ENCODE data around the gene FOXJ2. TPM values are rescaled to one million over a fixed set of nuclear protein-coding genes. Genes with fewer than 3 reads are reported as not detected.
A peak's percentile ranks its signal among the peaks of the same experiment; 100 is the strongest.

FOXJ2 gene
- polyA plus RNA-seq, 1 of the 3 experiments (the other 2 are of a cell fraction) = 3.4 TPM

DNA sequence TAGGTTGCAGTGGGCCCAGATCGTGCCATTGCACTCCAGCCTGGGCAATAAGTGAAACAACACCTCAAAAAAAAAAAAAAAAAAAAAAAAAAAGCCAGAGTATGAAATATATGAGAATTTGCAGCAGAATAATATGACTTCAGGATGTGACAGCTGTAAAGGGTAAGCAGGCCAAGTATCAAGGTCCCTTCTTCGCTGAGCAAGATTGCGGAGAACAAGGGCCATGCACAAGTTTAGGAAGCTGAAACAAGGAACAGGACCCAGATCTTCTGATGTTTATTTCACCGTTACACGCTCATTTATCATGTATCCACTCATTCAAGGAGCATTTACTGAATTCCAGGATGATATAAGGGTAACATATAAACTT lies 659 bp upstream of the FOXJ2 start:
- POLR2A ChIA-PET = no interaction called here
- Histone ChIP-seq H3K9me2 (no peaks in the 10 kb centered on the region), H3K27me3 (ENCODE audit: insufficient read depth) (no peaks in the 10 kb centered on the region), H3K79me2 (ENCODE audit: insufficient read depth) (peaks cover 37% of the 10 kb centered on the region), H3K9me3 (no peaks in the 10 kb centered on the region), H3K4me2 (peak overlapping the region; percentile 91), H3F3A (replicated peaks; ENCODE audit: insufficient read depth) (peaks cover 23% of the 10 kb centered on the region), H3K27ac (ENCODE audit: low read depth in 2 of 2, low read length in 1 of 2) (peak overlapping the region in 1 of 2 experiments; percentile 46; a peak in 1 of 4 replicates), H3K4me3 (ENCODE audit: low read depth in 2 of 2, low read length in 1 of 2) (peak overlapping the region; percentile 85 to 89), H3K36me3 (replicated peaks in 1 of 2; ENCODE audit: control insufficient read depth in 1 of 2, insufficient read depth in 2 of 2, low read length in 1 of 2) (no peaks in the 10 kb centered on the region), H3K4me1 (ENCODE audit: control insufficient read depth in 1 of 2, insufficient read depth in 2 of 2, low read depth in 1 of 2, low read length in 1 of 2) (peaks cover 16 to 25% of the 10 kb centered on the region in 2 experiments; a peak in 3 of 4 replicates), H4K20me1 (ENCODE audit: insufficient read depth) (peaks cover 15% of the 10 kb centered on the region), H3K9ac (peak overlapping the region; percentile 90; the same call in 1 of the 2 replicates), H2AFZ (ENCODE audit: low read depth) (peak overlapping the region; percentile 94)
- no peak for TF ChIP-seq EP300 (IDR thresholded peaks at IDR 0.05; ENCODE audit: borderline replicate concordance in 1 of 2, low read depth in 1 of 2, low read length in 1 of 2)
- no peak for TF ChIP-seq NFIC (IDR thresholded peaks at IDR 0.05; ENCODE audit: borderline replicate concordance)
- TF ChIP-seq SIN3A (IDR thresholded peaks at IDR 0.05; ENCODE audit: borderline replicate concordance, low read depth, low read length) = no peak
- TF ChIP-seq MEF2A (IDR thresholded peaks at IDR 0.05; ENCODE audit: borderline replicate concordance, low read depth) = no peak
- TF ChIP-seq, protein P1, sequence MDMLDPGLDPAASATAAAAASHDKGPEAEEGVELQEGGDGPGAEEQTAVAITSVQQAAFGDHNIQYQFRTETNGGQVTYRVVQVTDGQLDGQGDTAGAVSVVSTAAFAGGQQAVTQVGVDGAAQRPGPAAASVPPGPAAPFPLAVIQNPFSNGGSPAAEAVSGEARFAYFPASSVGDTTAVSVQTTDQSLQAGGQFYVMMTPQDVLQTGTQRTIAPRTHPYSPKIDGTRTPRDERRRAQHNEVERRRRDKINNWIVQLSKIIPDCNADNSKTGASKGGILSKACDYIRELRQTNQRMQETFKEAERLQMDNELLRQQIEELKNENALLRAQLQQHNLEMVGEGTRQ (IDR thresholded peaks at IDR 0.05; ENCODE audit: borderline replicate concordance, low read depth, low read length) = no peak
- no peak for TF ChIP-seq SMC3 (IDR thresholded peaks at IDR 0.05; ENCODE audit: low read depth, low read length)
- no peak for TF ChIP-seq RCOR1 (IDR thresholded peaks at IDR 0.05; ENCODE audit: low read length)
- TF ChIP-seq FOXJ3 (CRISPR knock-in tag; IDR thresholded peaks at IDR 0.05) = no peak
- no peak for TF ChIP-seq ELF1 (IDR thresholded peaks at IDR 0.05)
- no peak for TF ChIP-seq FOXM1 (IDR thresholded peaks at IDR 0.05; ENCODE audit: low read depth)
- no peak for TF ChIP-seq POLR2AphosphoS5 (IDR thresholded peaks at IDR 0.05; ENCODE audit: low read depth, low read length)
- TF ChIP-seq MXI1 (IDR thresholded peaks at IDR 0.05; ENCODE audit: low read depth, low read length) = no peak
- TF ChIP-seq, protein P2, sequence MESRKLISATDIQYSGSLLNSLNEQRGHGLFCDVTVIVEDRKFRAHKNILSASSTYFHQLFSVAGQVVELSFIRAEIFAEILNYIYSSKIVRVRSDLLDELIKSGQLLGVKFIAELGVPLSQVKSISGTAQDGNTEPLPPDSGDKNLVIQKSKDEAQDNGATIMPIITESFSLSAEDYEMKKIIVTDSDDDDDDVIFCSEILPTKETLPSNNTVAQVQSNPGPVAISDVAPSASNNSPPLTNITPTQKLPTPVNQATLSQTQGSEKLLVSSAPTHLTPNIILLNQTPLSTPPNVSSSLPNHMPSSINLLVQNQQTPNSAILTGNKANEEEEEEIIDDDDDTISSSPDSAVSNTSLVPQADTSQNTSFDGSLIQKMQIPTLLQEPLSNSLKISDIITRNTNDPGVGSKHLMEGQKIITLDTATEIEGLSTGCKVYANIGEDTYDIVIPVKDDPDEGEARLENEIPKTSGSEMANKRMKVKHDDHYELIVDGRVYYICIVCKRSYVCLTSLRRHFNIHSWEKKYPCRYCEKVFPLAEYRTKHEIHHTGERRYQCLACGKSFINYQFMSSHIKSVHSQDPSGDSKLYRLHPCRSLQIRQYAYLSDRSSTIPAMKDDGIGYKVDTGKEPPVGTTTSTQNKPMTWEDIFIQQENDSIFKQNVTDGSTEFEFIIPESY (IDR thresholded peaks at IDR 0.05; ENCODE audit: borderline replicate concordance, low read depth) = no peak
- TF ChIP-seq FOSL2 (IDR thresholded peaks at IDR 0.05; ENCODE audit: borderline replicate concordance, low read depth) = no peak
- TF ChIP-seq GATA2 (CRISPR knock-in tag; IDR thresholded peaks at IDR 0.05) = no peak
- no peak for TF ChIP-seq RXRA (IDR thresholded peaks at IDR 0.05; ENCODE audit: borderline replicate concordance, low read depth)
- no peak for TF ChIP-seq YY1 (IDR thresholded peaks at IDR 0.05; ENCODE audit: low read depth)
- TF ChIP-seq, protein P3, sequence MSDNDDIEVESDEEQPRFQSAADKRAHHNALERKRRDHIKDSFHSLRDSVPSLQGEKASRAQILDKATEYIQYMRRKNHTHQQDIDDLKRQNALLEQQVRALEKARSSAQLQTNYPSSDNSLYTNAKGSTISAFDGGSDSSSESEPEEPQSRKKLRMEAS (IDR thresholded peaks at IDR 0.05; ENCODE audit: low read depth) = no peak
- CTCF ChIA-PET = interaction anchor here (1.0 to 6.3 kb wide), 2 partner anchors 13 to 98 kb away, joined by 3 to 41 read pairs; no protein-coding TSS in a partner anchor
- no peak for DNase-seq
- WGBS (ENCODE audit: low lambda C conversion rate) = 76% methylated on average over 5 of the region's 5 CpGs

All from SK-N-SH (cell line).